ENCODE results near the gene RUNX1. TPM values are rescaled to one million over a fixed set of nuclear protein-coding genes. Genes with fewer than 3 reads are reported as not detected.

RUNX1 gene
- total and polyA plus RNA-seq, 2 of the 13 experiments (the other 11 are each of a cell fraction or from before 2014, with no cell fraction given): 5.4 to 6.4 TPM

DNA sequence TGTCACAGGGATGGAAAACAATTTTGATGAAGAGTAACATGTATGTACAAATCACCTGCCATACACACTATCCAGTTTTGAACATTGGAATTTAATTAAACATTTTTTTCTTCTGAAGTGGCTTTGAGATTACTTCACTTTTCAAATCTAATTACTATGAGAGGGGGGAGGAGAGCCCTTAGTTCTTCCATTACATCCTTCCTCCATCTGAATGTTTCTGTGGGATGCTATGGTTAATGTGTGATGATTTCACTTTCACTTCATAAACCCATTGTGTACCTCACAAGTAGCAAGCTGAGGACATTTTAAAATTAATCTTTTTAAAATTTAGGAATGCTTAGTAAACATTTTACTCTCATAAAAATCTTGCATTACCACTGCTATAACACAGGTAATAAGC is 156.9 kb downstream of the RUNX1 start:
- Histone ChIP-seq H3K9me3 (ENCODE audit: low read length) (no peaks in the 10 kb centered on the region), H3K4me2 (ENCODE audit: low read depth, low read length) (no peak overlapping the region), H3K4me1 (ENCODE audit: insufficient read depth, low read length) (0 out of 2 replicates have a peak, but pooled peaks cover 5% of the 10 kb centered on the region), H3K79me2 (ENCODE audit: insufficient read depth, low read length) (peaks cover 11% of the 10 kb centered on the region), H3K36me3 (replicated peaks in 1 of 2; ENCODE audit: control insufficient read depth in 1 of 2, insufficient read depth in 2 of 2, low read length in 2 of 2) (no peaks in the 10 kb centered on the region), H3K4me3 (replicated peaks in 1 of 3; ENCODE audit: insufficient read depth in 1 of 3, low read depth in 2 of 3, low read length in 3 of 3) (no peak overlapping the region), H3K9ac (ENCODE audit: insufficient read depth, low read depth, low read length) (no peak overlapping the region), H3K27ac (ENCODE audit: extremely low read length, insufficient read depth, low read length) (no peak overlapping the region), H2AFZ (ENCODE audit: low read length) (no peak overlapping the region), H4K20me1 (ENCODE audit: insufficient read depth, low read length) (no peaks in the 10 kb centered on the region), H3K27me3 (ENCODE audit: control insufficient read depth in 1 of 2, insufficient read depth in 2 of 2, low read length in 2 of 2) (no peaks in the 10 kb centered on the region; a peak in 1 of 5 replicates)
- BruUV-seq (replicated peaks): no TSS peak
- intact Hi-C loops (cut with micrococcal nuclease; ENCODE audit: unreplicated experiment) (loop anchor here (5.0 to 10.0 kb wide), 3 partner anchors 135 to 613 kb away; no protein-coding TSS in a partner anchor), in situ Hi-C loops (cut with HindIII; ENCODE audit: extremely low pct_ligation_motif_present, low pct_unique_long_range_greater_than_20kb) (loop anchor here (10.0 to 25.0 kb wide), 3 partner anchors 93 to 1045 kb away; no protein-coding TSS in a partner anchor)
- no peak for ATAC-seq
- ChIA-PET CTCF (ENCODE audit: low intra/inter-chr PET ratio, low total read pairs) (no interaction called here), POLR2A (no interaction called here)
- no peak for FAIRE-seq
- no peak for DNase-seq (ENCODE audit: low spot score)
- TF ChIP-seq MEIS1 (CRISPR knock-in tag; IDR thresholded peaks at IDR 0.05; ENCODE audit: borderline replicate concordance) (no peak), HIVEP1 (CRISPR knock-in tag; IDR thresholded peaks at IDR 0.05) (no peak), ZFP62 (CRISPR knock-in tag; IDR thresholded peaks at IDR 0.05) (no peak), GLI4 (CRISPR knock-in tag; IDR thresholded peaks at IDR 0.05; ENCODE audit: borderline replicate concordance) (no peak), SNRNP70 (IDR thresholded peaks at IDR 0.05; ENCODE audit: low read depth, low read length) (no peak), ZSCAN25 (CRISPR knock-in tag; IDR thresholded peaks at IDR 0.05) (no peak), RXRA (CRISPR knock-in tag; IDR thresholded peaks at IDR 0.05) (no peak), NKX3-1 (CRISPR knock-in tag; IDR thresholded peaks at IDR 0.05) (no peak), ZNF367 (CRISPR knock-in tag; IDR thresholded peaks at IDR 0.05; ENCODE audit: borderline replicate concordance) (no peak), ZBTB21 (CRISPR knock-in tag; IDR thresholded peaks at IDR 0.05) (no peak)
- TF ChIP-seq, protein P1, sequence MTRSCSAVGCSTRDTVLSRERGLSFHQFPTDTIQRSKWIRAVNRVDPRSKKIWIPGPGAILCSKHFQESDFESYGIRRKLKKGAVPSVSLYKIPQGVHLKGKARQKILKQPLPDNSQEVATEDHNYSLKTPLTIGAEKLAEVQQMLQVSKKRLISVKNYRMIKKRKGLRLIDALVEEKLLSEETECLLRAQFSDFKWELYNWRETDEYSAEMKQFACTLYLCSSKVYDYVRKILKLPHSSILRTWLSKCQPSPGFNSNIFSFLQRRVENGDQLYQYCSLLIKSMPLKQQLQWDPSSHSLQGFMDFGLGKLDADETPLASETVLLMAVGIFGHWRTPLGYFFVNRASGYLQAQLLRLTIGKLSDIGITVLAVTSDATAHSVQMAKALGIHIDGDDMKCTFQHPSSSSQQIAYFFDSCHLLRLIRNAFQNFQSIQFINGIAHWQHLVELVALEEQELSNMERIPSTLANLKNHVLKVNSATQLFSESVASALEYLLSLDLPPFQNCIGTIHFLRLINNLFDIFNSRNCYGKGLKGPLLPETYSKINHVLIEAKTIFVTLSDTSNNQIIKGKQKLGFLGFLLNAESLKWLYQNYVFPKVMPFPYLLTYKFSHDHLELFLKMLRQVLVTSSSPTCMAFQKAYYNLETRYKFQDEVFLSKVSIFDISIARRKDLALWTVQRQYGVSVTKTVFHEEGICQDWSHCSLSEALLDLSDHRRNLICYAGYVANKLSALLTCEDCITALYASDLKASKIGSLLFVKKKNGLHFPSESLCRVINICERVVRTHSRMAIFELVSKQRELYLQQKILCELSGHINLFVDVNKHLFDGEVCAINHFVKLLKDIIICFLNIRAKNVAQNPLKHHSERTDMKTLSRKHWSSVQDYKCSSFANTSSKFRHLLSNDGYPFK (CRISPR knock-in tag; IDR thresholded peaks at IDR 0.05; ENCODE audit: borderline replicate concordance): no peak
- TF ChIP-seq, protein P2, sequence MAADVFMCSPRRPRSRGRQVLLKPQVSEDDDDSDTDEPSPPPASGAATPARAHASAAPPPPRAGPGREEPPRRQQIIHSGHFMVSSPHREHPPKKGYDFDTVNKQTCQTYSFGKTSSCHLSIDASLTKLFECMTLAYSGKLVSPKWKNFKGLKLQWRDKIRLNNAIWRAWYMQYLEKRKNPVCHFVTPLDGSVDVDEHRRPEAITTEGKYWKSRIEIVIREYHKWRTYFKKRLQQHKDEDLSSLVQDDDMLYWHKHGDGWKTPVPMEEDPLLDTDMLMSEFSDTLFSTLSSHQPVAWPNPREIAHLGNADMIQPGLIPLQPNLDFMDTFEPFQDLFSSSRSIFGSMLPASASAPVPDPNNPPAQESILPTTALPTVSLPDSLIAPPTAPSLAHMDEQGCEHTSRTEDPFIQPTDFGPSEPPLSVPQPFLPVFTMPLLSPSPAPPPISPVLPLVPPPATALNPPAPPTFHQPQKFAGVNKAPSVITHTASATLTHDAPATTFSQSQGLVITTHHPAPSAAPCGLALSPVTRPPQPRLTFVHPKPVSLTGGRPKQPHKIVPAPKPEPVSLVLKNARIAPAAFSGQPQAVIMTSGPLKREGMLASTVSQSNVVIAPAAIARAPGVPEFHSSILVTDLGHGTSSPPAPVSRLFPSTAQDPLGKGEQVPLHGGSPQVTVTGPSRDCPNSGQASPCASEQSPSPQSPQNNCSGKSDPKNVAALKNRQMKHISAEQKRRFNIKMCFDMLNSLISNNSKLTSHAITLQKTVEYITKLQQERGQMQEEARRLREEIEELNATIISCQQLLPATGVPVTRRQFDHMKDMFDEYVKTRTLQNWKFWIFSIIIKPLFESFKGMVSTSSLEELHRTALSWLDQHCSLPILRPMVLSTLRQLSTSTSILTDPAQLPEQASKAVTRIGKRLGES (CRISPR knock-in tag; IDR thresholded peaks at IDR 0.05; ENCODE audit: borderline replicate concordance): no peak
- TF ChIP-seq, protein P3, sequence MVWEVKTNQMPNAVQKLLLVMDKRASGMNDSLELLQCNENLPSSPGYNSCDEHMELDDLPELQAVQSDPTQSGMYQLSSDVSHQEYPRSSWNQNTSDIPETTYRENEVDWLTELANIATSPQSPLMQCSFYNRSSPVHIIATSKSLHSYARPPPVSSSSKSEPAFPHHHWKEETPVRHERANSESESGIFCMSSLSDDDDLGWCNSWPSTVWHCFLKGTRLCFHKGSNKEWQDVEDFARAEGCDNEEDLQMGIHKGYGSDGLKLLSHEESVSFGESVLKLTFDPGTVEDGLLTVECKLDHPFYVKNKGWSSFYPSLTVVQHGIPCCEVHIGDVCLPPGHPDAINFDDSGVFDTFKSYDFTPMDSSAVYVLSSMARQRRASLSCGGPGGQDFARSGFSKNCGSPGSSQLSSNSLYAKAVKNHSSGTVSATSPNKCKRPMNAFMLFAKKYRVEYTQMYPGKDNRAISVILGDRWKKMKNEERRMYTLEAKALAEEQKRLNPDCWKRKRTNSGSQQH (CRISPR knock-in tag; IDR thresholded peaks at IDR 0.05; ENCODE audit: low read depth): no peak
- TF ChIP-seq, protein P4, sequence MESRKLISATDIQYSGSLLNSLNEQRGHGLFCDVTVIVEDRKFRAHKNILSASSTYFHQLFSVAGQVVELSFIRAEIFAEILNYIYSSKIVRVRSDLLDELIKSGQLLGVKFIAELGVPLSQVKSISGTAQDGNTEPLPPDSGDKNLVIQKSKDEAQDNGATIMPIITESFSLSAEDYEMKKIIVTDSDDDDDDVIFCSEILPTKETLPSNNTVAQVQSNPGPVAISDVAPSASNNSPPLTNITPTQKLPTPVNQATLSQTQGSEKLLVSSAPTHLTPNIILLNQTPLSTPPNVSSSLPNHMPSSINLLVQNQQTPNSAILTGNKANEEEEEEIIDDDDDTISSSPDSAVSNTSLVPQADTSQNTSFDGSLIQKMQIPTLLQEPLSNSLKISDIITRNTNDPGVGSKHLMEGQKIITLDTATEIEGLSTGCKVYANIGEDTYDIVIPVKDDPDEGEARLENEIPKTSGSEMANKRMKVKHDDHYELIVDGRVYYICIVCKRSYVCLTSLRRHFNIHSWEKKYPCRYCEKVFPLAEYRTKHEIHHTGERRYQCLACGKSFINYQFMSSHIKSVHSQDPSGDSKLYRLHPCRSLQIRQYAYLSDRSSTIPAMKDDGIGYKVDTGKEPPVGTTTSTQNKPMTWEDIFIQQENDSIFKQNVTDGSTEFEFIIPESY (CRISPR knock-in tag; IDR thresholded peaks at IDR 0.05): no peak

Measured in HepG2 (cell line).